IPS-NIHi7 (cell line): ENCODE results near the gene TCFL5.

Source experiments
- DNase-seq: peaks from one replicate; pipeline ENCODE4 v3.0.0; 2012; ENCODE audit warnings: mixed read lengths; ENCODE audit errors: extremely low spot score

TCFL5 gene

GRCh38 chr20:62896526-62896925 is 34.9 kb upstream of the TCFL5 start:
- no peak for DNase-seq

GRCh38 chr20:62895539-62895938 is 33.9 kb upstream of the TCFL5 start:
- DNase-seq = no peak

GRCh38 chr20:62894261-62894660 is 32.6 kb upstream of the TCFL5 start:
- no peak for DNase-seq

- DNase-seq = no peak
Observed at GRCh38 chr20:62893700-62894099, 32.1 kb upstream of the TCFL5 start.

GRCh38 chr20:62892348-62893304 is 31.0 kb upstream of the TCFL5 start:
- no peak for DNase-seq

- no peak for DNase-seq
Observed at GRCh38 chr20:62891111-62891510, 29.5 kb upstream of the TCFL5 start.

- no peak for DNase-seq
Observed at GRCh38 chr20:62890444-62890843, 28.8 kb upstream of the TCFL5 start.

- no peak for DNase-seq
Observed at GRCh38 chr20:62889871-62890270, 28.2 kb upstream of the TCFL5 start.

- DNase-seq = no peak
Observed at GRCh38 chr20:62889411-62889810, 27.8 kb upstream of the TCFL5 start.

- no peak for DNase-seq
Observed at GRCh38 chr20:62888910-62889309, 27.3 kb upstream of the TCFL5 start.

GRCh38 chr20:62888406-62888805 is 26.8 kb upstream of the TCFL5 start:
- no peak for DNase-seq

GRCh38 chr20:62887860-62888239 is 26.2 kb upstream of the TCFL5 start:
- no peak for DNase-seq

GRCh38 chr20:62887152-62887859 is 25.7 kb upstream of the TCFL5 start:
- no peak for DNase-seq

GRCh38 chr20:62886709-62887058 is 25.1 kb upstream of the TCFL5 start:
- no peak for DNase-seq

- DNase-seq = no peak
Observed at GRCh38 chr20:62885896-62886708, 24.5 kb upstream of the TCFL5 start.

- no peak for DNase-seq
Observed at GRCh38 chr20:62885046-62885895, 23.6 kb upstream of the TCFL5 start.

- no peak for DNase-seq
Observed at GRCh38 chr20:62884556-62884955, 22.9 kb upstream of the TCFL5 start.

GRCh38 chr20:62882426-62882825 is 20.8 kb upstream of the TCFL5 start:
- no peak for DNase-seq

GRCh38 chr20:62881662-62882395 is 20.2 kb upstream of the TCFL5 start:
- DNase-seq = no peak

- DNase-seq = no peak
Observed at GRCh38 chr20:62880935-62881661, 19.5 kb upstream of the TCFL5 start.
